Brain microvascular endothelial cell (primary cell): Measurements from ENCODE around the gene NCOR1.

Experiments
- DNase-seq: peaks from one replicate; pipeline ENCODE4 v3.0.0-alpha.2; 2020
- H3K27ac ChIP-seq: fragments of 250-450 bp; sonication (Bioruptor Pico); 2 replicates; pipeline ENCODE4 v1.5.1; 2020; ENCODE audit warnings: mild to moderate bottlenecking, moderate library complexity
- H3K27me3 ChIP-seq: fragments of 250-450 bp; sonication (Bioruptor Pico); replicated peaks from 2 replicates; pipeline ENCODE4 v1.5.1; 2020; ENCODE audit warnings: mild to moderate bottlenecking
- H3K36me3 ChIP-seq: fragments of 250-450 bp; sonication (Bioruptor Pico); replicated peaks from 2 replicates; pipeline ENCODE4 v1.5.1; 2020; ENCODE audit warnings: mild to moderate bottlenecking
- H3K4me3 ChIP-seq: 2 replicates; pipeline ENCODE4 v1.5.1; 2011; ENCODE audit warnings: low read depth, mild to moderate bottlenecking, control low read depth, low read length, moderate library complexity
- in situ Hi-C: cut with HindIII; loops from 2 replicates; pipeline ENCODE4 v1.10.0; 2017; ENCODE audit warnings: low sequenced_read_pairs, low pct_ligation_motif_present
- TF ChIP-seq, protein P1 (sequence below): IDR thresholded peaks from 2 replicates; pipeline ENCODE4 v1.5.1; 2011; ENCODE audit warnings: low read depth, mild to moderate bottlenecking, moderate library complexity, low read length, control low read depth, inconsistent platforms; ENCODE audit errors: missing control alignments

The NCOR1 gene

DNA sequence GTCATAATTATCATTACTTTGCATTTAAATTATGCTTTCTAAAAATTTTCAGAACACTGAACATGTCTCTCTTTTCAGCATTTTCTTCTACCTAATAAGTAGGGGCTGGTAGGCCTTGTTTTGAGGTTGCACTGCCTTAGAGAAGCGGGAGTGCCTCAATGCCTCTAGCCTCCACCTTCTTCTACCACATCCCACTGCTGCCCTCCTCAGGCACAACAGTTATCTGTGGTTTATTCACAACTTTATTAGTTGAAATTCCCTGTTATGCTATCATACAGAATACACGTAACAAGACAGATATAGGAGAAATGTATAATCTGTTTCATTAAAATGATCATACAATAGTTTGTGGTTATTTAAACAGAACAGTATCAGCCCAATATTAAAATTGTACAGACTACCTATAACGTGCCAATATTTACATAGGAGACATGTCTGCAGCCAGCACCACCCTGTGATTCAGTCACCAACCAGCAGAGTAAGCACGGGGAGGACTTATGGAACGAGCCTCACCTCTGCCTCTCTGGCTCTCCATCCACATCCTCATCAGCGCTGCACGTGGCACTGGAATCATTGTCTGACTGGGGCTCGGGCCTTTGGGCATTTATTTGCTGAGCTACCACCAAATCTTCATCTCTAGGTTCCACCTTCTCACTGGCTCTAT, 114.5 kb downstream of the NCOR1 start:
- H3K4me3 ChIP-seq = no peak overlapping the region
- TF ChIP-seq, protein P1, sequence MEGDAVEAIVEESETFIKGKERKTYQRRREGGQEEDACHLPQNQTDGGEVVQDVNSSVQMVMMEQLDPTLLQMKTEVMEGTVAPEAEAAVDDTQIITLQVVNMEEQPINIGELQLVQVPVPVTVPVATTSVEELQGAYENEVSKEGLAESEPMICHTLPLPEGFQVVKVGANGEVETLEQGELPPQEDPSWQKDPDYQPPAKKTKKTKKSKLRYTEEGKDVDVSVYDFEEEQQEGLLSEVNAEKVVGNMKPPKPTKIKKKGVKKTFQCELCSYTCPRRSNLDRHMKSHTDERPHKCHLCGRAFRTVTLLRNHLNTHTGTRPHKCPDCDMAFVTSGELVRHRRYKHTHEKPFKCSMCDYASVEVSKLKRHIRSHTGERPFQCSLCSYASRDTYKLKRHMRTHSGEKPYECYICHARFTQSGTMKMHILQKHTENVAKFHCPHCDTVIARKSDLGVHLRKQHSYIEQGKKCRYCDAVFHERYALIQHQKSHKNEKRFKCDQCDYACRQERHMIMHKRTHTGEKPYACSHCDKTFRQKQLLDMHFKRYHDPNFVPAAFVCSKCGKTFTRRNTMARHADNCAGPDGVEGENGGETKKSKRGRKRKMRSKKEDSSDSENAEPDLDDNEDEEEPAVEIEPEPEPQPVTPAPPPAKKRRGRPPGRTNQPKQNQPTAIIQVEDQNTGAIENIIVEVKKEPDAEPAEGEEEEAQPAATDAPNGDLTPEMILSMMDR = peak; percentile 57
- peak; percentile 28 for DNase-seq
- in situ Hi-C loops = no loop called here
- peaks cover 47% of the 10 kb centered on the region for H3K36me3 ChIP-seq
- H3K27ac ChIP-seq = no peak overlapping the region
- H3K27me3 ChIP-seq = no peaks in the 10 kb centered on the region

DNA sequence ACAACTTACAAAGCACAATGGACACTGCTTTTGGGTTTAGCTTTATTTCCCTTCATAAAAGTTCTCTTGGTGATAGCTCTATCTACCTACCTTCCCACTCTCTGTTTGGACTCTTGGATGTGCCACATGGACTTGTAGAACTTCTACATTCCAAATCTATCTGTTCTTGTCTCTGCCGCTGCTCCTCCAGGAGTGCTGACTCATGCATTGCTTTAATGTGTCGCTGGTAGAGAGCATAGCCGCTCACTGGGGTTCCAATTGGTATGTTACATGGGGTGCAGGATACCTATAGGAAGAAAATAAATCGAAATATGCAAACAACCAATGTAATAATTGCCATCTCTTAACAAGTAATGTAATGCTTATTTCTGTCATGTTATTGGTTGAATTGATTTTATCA, 123.6 kb downstream of the NCOR1 start:
- TF ChIP-seq, protein P1 = no peak
- DNase-seq = peak; percentile 15
- Histone ChIP-seq H3K4me3 (no peak overlapping the region), H3K27ac (no peak overlapping the region), H3K27me3 (no peaks in the 10 kb centered on the region), H3K36me3 (peaks cover 15% of the 10 kb centered on the region)
- in situ Hi-C loops = no loop called here

DNA sequence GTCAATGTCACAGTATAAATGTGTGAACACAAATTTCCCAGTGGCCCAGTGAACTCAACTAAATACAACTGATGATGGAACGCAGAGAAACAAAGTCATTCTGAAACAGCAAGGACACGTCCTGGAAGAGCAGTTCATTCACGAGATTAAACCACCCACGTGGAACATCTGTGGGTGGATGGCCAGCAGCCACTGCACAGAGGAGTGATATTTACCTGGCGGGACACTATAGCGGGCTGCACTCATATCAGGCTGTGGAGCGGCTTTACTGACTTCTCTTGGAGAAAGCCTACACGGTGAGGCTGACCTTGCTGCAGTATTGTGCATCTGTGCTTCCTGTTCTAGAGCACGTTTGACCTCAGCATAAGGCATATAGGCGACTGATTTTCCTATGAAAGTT, 128.4 kb downstream of the NCOR1 start:
- no peak overlapping the region for H3K4me3 ChIP-seq
- in situ Hi-C loops = no loop called here
- peaks cover 22% of the 10 kb centered on the region for H3K36me3 ChIP-seq
- DNase-seq = no peak
- no peaks in the 10 kb centered on the region for H3K27me3 ChIP-seq
- TF ChIP-seq, protein P1 = no peak
- H3K27ac ChIP-seq = no peak overlapping the region

DNA sequence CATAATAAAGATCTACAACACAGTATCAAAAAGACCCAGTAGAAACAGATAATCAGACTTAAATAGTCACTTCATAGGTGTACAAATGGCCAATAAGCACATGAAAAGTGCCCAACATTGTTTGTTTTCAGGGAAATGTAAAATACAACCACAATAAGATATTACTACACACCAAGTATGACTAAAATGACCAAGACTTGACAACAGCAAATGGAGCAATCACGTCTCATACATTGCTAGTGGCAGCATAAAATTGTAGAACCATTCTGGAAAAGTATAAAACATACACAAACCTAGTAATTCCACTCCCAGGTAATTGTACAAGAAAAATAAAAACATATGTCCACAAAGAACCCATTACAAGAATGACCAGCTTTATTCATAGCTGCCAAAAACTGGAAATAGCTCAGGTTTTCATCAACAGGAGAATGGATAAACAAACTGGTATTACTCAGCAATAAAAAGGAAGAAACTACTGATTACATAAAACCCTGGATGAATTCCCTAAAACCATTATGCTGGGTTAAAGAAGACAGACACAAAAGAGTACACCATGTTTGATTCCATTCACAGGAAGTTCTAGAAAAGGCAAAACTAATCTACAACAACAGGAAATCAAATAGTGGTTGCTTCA, 130.2 kb downstream of the NCOR1 start:
- H3K4me3 ChIP-seq = no peak overlapping the region
- no peaks in the 10 kb centered on the region for H3K27me3 ChIP-seq
- no peak for DNase-seq
- peak overlapping the region; percentile 10 for H3K27ac ChIP-seq
- TF ChIP-seq, protein P1 = no peak
- in situ Hi-C loops = no loop called here
- peaks cover 18% of the 10 kb centered on the region for H3K36me3 ChIP-seq

DNA sequence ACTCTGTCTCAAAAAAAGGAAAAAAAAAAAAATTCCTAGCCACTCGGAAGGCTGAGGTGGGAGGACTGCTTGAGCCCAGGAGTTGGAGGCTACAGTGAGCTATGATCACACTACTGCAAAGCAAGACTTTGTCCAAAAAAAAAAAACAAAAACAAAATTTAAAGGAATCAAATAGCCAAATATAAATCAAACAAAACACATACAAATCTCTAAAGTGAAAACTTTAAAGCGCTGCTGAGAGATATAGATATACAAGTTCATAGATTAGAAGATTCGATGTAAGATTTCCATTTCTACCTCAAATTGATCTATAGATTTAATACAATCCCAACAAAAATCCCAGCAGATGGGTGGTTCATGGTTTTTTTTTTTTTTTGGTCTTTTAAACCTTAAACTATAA, 132.1 kb downstream of the NCOR1 start:
- in situ Hi-C loops = no loop called here

More for the DNA sequence above, 132.1 kb downstream of the NCOR1 start:
- Histone ChIP-seq H3K27ac (no peak overlapping the region), H3K4me3 (no peak overlapping the region), H3K27me3 (no peaks in the 10 kb centered on the region), H3K36me3 (peaks cover 34% of the 10 kb centered on the region)
- TF ChIP-seq, protein P1 = no peak
- DNase-seq = no peak
